Lung microvascular endothelial cell (primary cell): ENCODE results near the gene UNC5B. TPM values are rescaled to one million over a fixed set of nuclear protein-coding genes. Genes with fewer than 3 reads are reported as not detected.

Experiments used
- DNase-seq, 2 donors: peaks; one replicate each; pipeline versions ENCODE4 v3.0.0 to v3.0.0-alpha.2; 2010; ENCODE audit warnings: low read depth in 2 of 2
- total RNA-seq: library from RNA; depleted of rRNA; stranded (reverse); fragments of >200 nt; gene quantifications from 2 replicates; pipeline ENCODE4 v1.2.1, GENCODE V29; 2014

UNC5B gene
- total RNA-seq, 1 donor from 2014 or later, result 10.9 TPM

- DNase-seq, result peak in 1 of 2 donors; percentile 20
Measured at GRCh38 chr10:71316056-71316785, 103.9 kb downstream of the UNC5B start.

DNA sequence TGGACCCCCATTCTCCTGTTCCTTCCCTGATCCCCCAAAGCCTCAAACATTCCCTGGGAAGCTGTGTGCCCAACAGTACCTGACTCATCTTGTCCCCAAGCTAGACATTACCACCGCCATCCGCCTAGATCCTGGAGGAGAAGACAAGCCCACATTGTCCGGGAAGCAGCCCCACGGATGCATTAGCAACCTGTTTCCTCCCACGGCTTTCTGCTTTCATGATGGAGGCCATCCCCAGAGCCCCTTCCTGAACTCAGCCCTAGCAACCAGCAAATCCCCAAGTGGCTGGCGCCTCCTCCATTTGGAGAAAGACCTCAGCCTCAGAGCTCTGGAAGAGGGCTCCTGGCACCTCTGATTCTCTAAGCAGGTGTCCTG, 104.4 kb downstream of the UNC5B start:
- no peak for DNase-seq

DNA sequence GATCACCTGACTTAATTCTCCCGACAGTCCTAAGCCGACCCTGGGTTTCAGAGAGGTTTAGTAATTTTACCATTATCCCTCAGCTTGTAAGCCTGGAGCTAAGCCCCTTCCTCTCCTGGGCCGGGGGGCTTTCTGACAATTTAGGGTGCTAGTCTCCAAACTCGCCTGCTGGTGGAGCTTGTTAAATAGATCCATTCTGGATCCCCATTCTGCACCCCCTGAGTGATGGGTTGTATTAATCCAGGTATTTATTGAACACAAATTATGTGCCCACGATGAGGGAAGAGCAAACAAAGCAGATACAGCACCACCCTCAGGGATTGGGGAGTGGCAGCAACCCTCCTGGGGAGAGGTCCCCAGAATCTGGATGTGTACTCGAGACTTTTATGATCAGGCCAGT, 105.4 kb downstream of the UNC5B start:
- no peak for DNase-seq

GRCh38 chr10:71319042-71319799, 106.9 kb downstream of the UNC5B start, which contains the start of gene SLC29A3:
TSS of gene SLC29A3 (plus strand) at chr10:71319259. CDS start at chr10:71319310, 51 bp downstream.
- peak; percentile 86 to 92 for DNase-seq

- DNase-seq, result no peak
Measured at GRCh38 chr10:71319800-71320392, 107.5 kb downstream of the UNC5B start.

- no peak for DNase-seq
Measured at GRCh38 chr10:71320592-71320991, 108.2 kb downstream of the UNC5B start.

GRCh38 chr10:71321386-71321785, 109.0 kb downstream of the UNC5B start:
- DNase-seq, result no peak

GRCh38 chr10:71323407-71323806, 111.0 kb downstream of the UNC5B start:
- DNase-seq, result peak; percentile 40 to 45

GRCh38 chr10:71324743-71325142, 112.4 kb downstream of the UNC5B start:
- DNase-seq, result no peak

- DNase-seq, result no peak
Measured at GRCh38 chr10:71325267-71325666, 112.9 kb downstream of the UNC5B start.

- DNase-seq, result no peak
Measured at GRCh38 chr10:71326464-71326881, 114.1 kb downstream of the UNC5B start.

GRCh38 chr10:71330789-71331404, 118.5 kb downstream of the UNC5B start:
- DNase-seq, result no peak

DNA sequence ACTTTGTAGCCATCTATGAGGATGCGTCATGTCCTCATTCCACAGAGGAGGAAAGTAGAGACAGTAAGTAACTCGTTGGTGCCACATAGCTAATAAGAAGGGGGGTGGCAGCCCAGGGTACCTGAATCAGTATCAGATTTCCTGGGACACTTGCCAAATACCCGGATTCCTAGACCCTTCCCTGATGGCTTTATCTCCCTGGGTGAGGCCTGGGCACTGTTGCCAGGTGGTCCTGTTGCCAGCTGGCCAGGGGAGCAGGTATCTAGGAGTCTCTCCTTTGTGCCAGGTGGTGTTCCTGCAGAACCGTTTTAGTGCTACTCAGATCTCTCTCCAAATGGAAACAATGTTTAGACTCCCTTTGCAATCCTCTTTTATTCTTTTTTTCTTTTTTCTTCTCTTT, 119.4 kb downstream of the UNC5B start:
- DNase-seq, result no peak

DNA sequence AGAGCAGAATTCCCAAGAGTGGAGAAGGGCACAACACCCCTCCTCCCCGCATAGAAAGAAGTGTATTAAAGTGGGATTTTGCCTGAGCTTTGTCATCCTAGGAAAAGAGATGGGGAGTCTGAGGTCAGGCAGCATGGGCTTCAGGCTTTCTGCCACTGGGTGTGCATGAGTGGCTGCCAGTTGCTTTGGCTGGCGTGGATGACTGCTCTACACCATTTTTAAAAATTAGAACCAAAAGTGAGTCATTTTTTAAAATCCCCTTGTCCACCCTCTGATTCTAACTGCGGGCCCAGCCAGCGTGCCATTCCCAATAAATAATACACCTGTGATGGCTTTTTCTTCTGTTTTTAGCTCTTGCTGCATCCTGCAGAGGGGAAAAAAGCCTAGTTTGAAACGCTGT, 120.1 kb downstream of the UNC5B start:
- DNase-seq, result no peak

DNA sequence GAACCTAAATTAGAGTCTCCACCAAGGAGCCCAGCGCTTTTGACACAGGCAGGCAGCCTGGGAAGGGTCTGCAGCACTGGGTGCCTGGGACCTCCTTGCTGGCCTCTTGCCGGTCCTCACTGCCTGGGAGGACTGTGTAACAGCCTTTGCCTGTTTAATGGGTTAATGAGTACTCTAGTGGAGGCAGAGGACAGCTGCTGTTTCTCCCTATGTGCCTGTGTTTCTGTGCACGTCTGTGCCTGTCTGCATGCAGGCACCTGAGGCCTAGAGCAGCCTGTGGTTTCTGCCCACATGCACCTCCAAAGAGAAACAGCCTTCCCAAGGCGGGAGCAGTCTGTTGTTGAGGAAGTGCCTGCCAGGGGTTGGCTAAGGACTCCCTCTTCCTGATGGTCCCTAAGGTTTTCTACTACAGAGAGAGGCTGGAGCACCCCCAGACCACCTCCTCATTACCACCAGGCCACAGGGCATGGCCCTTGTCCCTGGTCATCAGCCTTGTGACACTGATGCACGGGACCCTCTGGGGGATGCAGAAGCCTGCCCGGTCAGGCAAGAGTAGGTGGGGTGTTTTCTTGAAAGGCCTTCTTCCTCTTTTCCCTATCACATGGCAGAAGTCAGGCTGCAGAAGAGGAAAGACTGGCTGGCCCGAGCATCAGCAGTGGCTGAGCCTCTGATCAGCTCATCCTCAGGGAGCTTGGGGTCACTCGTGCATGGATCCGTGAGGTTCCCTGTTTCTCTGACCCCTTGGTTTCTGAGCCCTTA, 120.9 kb downstream of the UNC5B start:
- no peak for DNase-seq

- no peak for DNase-seq
Measured at GRCh38 chr10:71334221-71334791, 121.9 kb downstream of the UNC5B start.

DNA sequence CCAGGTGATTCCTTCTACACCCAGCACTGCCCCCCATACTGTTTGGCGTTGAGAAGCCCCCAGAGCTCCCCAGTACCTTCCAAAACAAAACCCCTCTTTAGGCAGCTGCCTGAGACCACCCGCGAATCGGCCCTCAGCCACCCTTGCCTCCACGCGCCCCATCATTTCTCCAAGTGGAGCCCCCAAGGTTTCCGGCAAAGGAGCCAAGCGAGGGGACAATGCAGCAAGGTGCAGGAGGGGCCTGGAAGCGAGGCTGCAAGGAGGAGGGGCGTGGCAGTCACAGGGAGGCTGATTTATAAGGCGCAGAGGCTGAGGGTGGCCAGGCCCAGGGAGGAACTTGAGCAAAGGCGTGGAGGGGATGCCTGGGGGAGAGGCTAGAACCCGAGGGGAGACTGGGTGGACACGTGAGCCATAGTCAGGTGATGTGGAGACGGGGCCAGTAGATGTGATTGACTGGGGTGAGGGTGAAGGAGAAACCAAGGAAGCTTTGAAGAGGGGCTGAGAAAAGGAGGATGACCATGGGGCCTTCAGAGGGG, 122.9 kb downstream of the UNC5B start:
- DNase-seq, result no peak

GRCh38 chr10:71336632-71337031, 124.3 kb downstream of the UNC5B start:
- no peak for DNase-seq

GRCh38 chr10:71337219-71337701, 124.9 kb downstream of the UNC5B start:
- no peak for DNase-seq

DNA sequence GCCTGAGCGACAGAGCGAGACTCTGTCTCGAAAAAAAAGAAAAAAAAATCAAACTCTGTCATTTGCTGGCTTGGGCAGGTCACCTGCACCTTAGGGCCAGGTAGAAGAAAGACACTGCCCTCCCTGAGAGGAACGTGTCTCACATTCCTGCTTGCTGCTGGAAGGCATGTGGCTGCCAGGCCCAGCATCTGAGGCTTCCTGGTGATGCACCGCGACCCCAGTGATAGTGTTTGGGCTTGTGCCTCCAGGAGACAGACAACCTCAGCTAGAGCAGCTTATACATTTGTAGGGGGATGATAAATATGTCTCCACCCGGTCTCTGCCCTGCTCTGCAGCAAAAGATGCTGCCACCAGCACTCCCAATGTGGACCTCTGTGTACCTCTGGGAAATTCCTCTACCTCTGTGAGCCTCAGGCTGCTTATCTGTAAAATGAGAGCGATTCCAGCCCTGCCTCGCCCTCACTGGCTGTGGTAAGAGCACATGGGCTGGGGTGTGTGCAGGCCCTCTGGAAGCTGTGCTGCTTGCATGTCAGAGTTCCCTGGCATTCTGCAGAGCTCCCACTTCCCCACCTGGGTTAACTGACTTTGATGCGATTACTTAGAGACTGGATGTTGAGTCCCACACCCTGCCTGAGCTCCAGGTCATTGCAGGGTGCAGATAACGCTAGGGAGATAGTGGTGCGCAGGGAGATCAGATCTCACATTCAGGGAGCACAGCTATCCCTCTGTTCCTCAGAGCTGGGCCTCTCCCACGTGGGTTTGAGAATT, 126.5 kb downstream of the UNC5B start:
- DNase-seq, result no peak
